Astrocyte (in vitro differentiated cells and primary cell): ENCODE results near the gene DAAM2. TPM values are rescaled to one million over a fixed set of nuclear protein-coding genes. Genes with fewer than 3 reads are reported as not detected.

Experiments
- DNase-seq: peaks from one replicate; pipeline ENCODE4 v3.0.0-alpha.2; 2010; ENCODE audit warnings: low read depth
- FAIRE-seq: peaks from 2 replicates; lab custom pipeline; 2011; peaks lifted over from hg19 to GRCh38; lab: Jason Lieb, UNC
- H2AFZ ChIP-seq: 2 replicates; pipeline ENCODE4 v1.6.0; 2012; ENCODE audit warnings: low read depth, low read length, inconsistent platforms
- H3K27ac ChIP-seq: 2 replicates; pipeline ENCODE4 v1.5.1; 2011; ENCODE audit warnings: low read depth, low read length, inconsistent platforms
- H3K27me3 ChIP-seq: 2 replicates; pipeline ENCODE4 v1.6.0; 2011; ENCODE audit warnings: low read length, inconsistent platforms; ENCODE audit not compliant: insufficient read depth
- H3K36me3 ChIP-seq: 2 replicates; pipeline ENCODE4 v1.5.1; 2011; ENCODE audit warnings: low read length, inconsistent platforms; ENCODE audit not compliant: insufficient read depth
- H3K4me1 ChIP-seq: 2 replicates; pipeline ENCODE4 v1.5.1; 2011; ENCODE audit warnings: low read length, inconsistent platforms; ENCODE audit not compliant: insufficient read depth
- H3K4me2 ChIP-seq: 2 replicates; pipeline ENCODE4 v1.6.0; 2012; ENCODE audit warnings: low read length, inconsistent platforms
- H3K4me3 ChIP-seq: 2 replicates; pipeline ENCODE4 v1.5.1; 2011; ENCODE audit warnings: low read depth, mild to moderate bottlenecking, low read length, inconsistent platforms; ENCODE audit not compliant: insufficient read depth
- H3K79me2 ChIP-seq: 2 replicates; pipeline ENCODE4 v1.6.0; 2012; ENCODE audit warnings: mild to moderate bottlenecking, low read length, inconsistent platforms; ENCODE audit not compliant: insufficient read depth
- H3K9ac ChIP-seq: 2 replicates; pipeline ENCODE4 v1.6.0; 2012; ENCODE audit warnings: mild to moderate bottlenecking, low read length, inconsistent platforms
- H3K9me3 ChIP-seq: 2 replicates; pipeline ENCODE4 v1.5.1; 2012; ENCODE audit warnings: low read depth, mild to moderate bottlenecking, low read length, inconsistent platforms; ENCODE audit not compliant: insufficient read depth
- H4K20me1 ChIP-seq: 2 replicates; pipeline ENCODE4 v1.6.0; 2012; ENCODE audit warnings: low read length, inconsistent platforms; ENCODE audit not compliant: insufficient read depth
- H3K27ac Mint-ChIP-seq: one replicate; pipeline ENCODE4 v1.8.0; 2021; ENCODE audit warnings: mild to moderate bottlenecking, mixed read lengths; ENCODE audit not compliant: unreplicated experiment
- H3K27me3 Mint-ChIP-seq: one replicate; pipeline ENCODE4 v1.8.0; 2021; ENCODE audit warnings: low read depth, mixed read lengths; ENCODE audit not compliant: unreplicated experiment
- H3K36me3 Mint-ChIP-seq: one replicate; pipeline ENCODE4 v1.8.0; 2021; ENCODE audit warnings: low read depth, mixed read lengths; ENCODE audit not compliant: unreplicated experiment
- H3K4me1 Mint-ChIP-seq: one replicate; pipeline ENCODE4 v1.8.0; 2021; ENCODE audit warnings: low read depth, mixed read lengths; ENCODE audit not compliant: unreplicated experiment
- H3K4me3 Mint-ChIP-seq: one replicate; pipeline ENCODE4 v1.8.0; 2021; ENCODE audit warnings: mild to moderate bottlenecking, moderate library complexity, mixed read lengths; ENCODE audit not compliant: unreplicated experiment
- H3K9me3 Mint-ChIP-seq: one replicate; pipeline ENCODE4 v1.8.0; 2021; ENCODE audit warnings: mild to moderate bottlenecking, mixed read lengths; ENCODE audit not compliant: unreplicated experiment
- EZH2 ChIP-seq: IDR thresholded peaks from 2 replicates; pipeline ENCODE4 v1.6.1; 2012; ENCODE audit warnings: mild to moderate bottlenecking, low read length, inconsistent platforms; ENCODE audit not compliant: insufficient read depth
- total RNA-seq: library from RNA; stranded (reverse); gene quantifications from 2 replicates; pipeline ENCODE4 v1.2.1, GENCODE V29; 2021
- TF ChIP-seq, protein P1 (sequence below): IDR thresholded peaks from 2 replicates; pipeline ENCODE4 v1.5.1; 2011; ENCODE audit warnings: low read depth, mild to moderate bottlenecking, inconsistent platforms, low read length, moderate library complexity; ENCODE audit not compliant: insufficient read depth

Gene DAAM2
- total RNA-seq, 1 donor from 2014 or later = 38.4 TPM

DNA sequence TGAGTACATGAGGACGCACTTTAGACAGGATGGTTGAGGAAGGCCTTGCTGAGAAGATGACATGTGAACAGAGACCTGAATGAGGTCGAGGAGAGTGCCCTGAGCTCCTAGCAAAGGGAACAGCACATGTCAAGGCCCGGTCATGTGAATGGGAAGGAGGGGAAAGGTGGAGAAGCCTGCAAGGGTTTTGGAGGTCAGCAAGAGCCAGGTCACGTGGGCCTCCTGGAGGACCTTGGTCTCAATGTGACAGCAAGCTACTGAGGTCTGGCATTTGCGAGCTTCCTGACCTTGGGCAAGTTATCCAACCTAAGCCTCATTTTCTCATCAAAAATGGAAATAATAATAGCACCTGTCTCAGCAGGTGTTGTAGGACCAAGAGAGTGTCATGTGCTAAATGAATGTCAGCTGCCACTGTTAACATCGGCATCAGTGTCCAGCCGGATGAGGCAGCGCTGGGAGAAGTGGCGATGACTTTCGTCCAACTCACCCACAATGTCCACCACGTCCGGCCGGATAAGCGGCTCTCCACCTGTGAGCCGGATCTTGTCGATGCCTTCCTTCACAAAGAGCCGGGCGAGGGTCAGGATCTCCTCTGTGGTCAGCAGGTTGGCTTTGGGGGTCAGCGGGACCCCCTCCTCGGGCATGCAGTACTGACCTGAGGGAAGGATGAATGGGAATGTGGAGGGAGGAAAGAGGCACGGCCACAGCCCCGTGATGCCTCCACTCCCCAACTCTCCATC, 133.2 kb downstream of the DAAM2 start:
- H3K4me1 Mint-ChIP-seq = peaks cover 17% of the 10 kb centered on the region
- Histone ChIP-seq H3K4me2 (no peak overlapping the region), H4K20me1 (peaks cover 4% of the 10 kb centered on the region), H2AFZ (no peak overlapping the region), H3K36me3 (no peaks in the 10 kb centered on the region), H3K4me3 (no peak overlapping the region), H3K27me3 (no peaks in the 10 kb centered on the region), H3K9me3 (no peaks in the 10 kb centered on the region), H3K4me1 (peaks cover 8% of the 10 kb centered on the region), H3K27ac (no peak overlapping the region), H3K9ac (no peak overlapping the region), H3K79me2 (no peaks in the 10 kb centered on the region)
- H3K9me3 Mint-ChIP-seq = no peaks in the 10 kb centered on the region
- peaks cover 20% of the 10 kb centered on the region for H3K36me3 Mint-ChIP-seq
- TF ChIP-seq, protein P1, sequence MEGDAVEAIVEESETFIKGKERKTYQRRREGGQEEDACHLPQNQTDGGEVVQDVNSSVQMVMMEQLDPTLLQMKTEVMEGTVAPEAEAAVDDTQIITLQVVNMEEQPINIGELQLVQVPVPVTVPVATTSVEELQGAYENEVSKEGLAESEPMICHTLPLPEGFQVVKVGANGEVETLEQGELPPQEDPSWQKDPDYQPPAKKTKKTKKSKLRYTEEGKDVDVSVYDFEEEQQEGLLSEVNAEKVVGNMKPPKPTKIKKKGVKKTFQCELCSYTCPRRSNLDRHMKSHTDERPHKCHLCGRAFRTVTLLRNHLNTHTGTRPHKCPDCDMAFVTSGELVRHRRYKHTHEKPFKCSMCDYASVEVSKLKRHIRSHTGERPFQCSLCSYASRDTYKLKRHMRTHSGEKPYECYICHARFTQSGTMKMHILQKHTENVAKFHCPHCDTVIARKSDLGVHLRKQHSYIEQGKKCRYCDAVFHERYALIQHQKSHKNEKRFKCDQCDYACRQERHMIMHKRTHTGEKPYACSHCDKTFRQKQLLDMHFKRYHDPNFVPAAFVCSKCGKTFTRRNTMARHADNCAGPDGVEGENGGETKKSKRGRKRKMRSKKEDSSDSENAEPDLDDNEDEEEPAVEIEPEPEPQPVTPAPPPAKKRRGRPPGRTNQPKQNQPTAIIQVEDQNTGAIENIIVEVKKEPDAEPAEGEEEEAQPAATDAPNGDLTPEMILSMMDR = no peak
- no peak for TF ChIP-seq EZH2
- H3K27me3 Mint-ChIP-seq = no peaks in the 10 kb centered on the region
- H3K4me3 Mint-ChIP-seq = no peak overlapping the region
- no peak overlapping the region for H3K27ac Mint-ChIP-seq
- no peak for DNase-seq
- FAIRE-seq = no peak

DNA sequence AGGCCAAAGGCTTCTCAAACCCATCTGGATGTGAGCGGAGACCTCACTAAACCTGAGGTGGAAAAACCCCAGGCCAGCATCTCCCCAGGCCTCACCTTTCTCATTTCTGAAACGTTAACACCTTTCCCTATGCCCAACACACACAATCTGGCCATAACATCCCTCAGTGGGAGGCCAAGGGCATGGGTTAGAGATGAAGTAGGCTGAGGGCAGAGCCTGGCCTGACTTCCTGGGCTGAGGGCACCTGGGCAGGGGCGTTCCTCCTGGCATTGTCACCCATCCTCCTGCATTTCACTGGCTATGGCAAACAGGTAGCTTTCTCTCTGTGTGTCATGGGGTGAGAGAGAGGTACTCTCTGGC, 133.7 kb downstream of the DAAM2 start:
- Histone ChIP-seq H3K27ac (no peak overlapping the region), H3K79me2 (no peaks in the 10 kb centered on the region), H3K27me3 (no peaks in the 10 kb centered on the region), H3K36me3 (no peaks in the 10 kb centered on the region), H3K4me3 (no peak overlapping the region), H4K20me1 (peaks cover 4% of the 10 kb centered on the region), H3K4me1 (peaks cover 8% of the 10 kb centered on the region), H2AFZ (no peak overlapping the region), H3K4me2 (no peak overlapping the region), H3K9me3 (no peaks in the 10 kb centered on the region), H3K9ac (no peak overlapping the region)
- Mint-ChIP-seq H3K9me3 (no peaks in the 10 kb centered on the region), H3K27ac (no peak overlapping the region), H3K4me1 (peaks cover 18% of the 10 kb centered on the region), H3K36me3 (peaks cover 19% of the 10 kb centered on the region), H3K4me3 (no peak overlapping the region), H3K27me3 (no peaks in the 10 kb centered on the region)
- TF ChIP-seq, protein P1 = no peak
- no peak for TF ChIP-seq EZH2
- FAIRE-seq = no peak
- DNase-seq = no peak

DNA sequence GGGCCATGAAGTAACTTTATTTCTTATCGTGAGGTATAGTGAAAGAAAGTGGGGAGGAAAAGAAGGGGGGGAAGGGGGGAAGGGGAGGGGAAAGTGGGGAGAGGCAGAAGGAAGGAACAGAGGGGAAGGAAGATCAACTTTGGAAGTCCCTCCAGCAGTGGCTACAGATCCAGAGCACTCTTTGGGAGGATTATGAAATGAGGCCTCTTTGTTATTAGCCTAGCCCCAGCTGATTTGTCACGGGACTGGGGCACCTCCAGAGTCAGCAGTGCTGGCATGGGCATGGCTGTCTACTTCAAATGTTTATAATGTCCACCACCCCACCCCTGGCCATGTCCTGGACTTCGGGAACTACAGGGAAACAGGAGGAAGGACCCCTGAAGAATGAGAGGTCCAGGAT, 134.5 kb downstream of the DAAM2 start:
- Histone ChIP-seq H2AFZ (no peak overlapping the region), H3K9ac (no peak overlapping the region), H3K79me2 (no peaks in the 10 kb centered on the region), H3K4me2 (peak overlapping the region; percentile 9), H3K36me3 (no peaks in the 10 kb centered on the region), H3K27ac (no peak overlapping the region), H3K4me3 (no peak overlapping the region), H3K4me1 (peaks cover 8% of the 10 kb centered on the region), H3K9me3 (no peaks in the 10 kb centered on the region), H3K27me3 (no peaks in the 10 kb centered on the region), H4K20me1 (peaks cover 4% of the 10 kb centered on the region)
- FAIRE-seq (no peak), DNase-seq (no peak)
- Mint-ChIP-seq H3K27ac (no peak overlapping the region), H3K27me3 (no peaks in the 10 kb centered on the region), H3K4me1 (peaks cover 21% of the 10 kb centered on the region), H3K36me3 (peaks cover 17% of the 10 kb centered on the region), H3K4me3 (no peak overlapping the region), H3K9me3 (no peaks in the 10 kb centered on the region)
- TF ChIP-seq EZH2 = no peak
- TF ChIP-seq, protein P1 = no peak
